Stimulated activated CD8-positive, alpha-beta memory T cell treated with anti-CD3 and anti-CD28 coated beads, Interleukin-7, amount 100 ng/mL, for 48 hours (primary cell): ENCODE results near the gene PAX5.
"Not testable (repeated sequence)": the region's sequence is repeated elsewhere in the genome, so short reads cannot be mapped to it uniquely, and the experiment has no call there.

Experiments
- DNase-seq, 2 donors: peaks; one replicate each; pipeline ENCODE4 v3.0.0-alpha.2; 2020; ENCODE audit warnings: low read depth in 1 of 2; ENCODE audit errors: extremely low read depth in 1 of 2

The PAX5 gene

GRCh38 chr9:37033682-37034304 is at the start of gene PAX5:
PAX5 (minus strand) TSS chr9:37034268; CDS start chr9:37034031, 237 bp downstream.
- DNase-seq, result no peak

- no peak for DNase-seq
Observed at GRCh38 chr9:37083654-37084053, 49.6 kb upstream of the PAX5 start.

GRCh38 chr9:37082214-37082765 is 48.2 kb upstream of the PAX5 start:
- no peak for DNase-seq

GRCh38 chr9:37081507-37081906 is 47.4 kb upstream of the PAX5 start:
- DNase-seq, result not testable (repeated sequence)

GRCh38 chr9:37080165-37080628 is 46.1 kb upstream of the PAX5 start:
- DNase-seq, result not testable (repeated sequence)

GRCh38 chr9:37079370-37080164 is 45.5 kb upstream of the PAX5 start:
- peak; percentile 77 to 91 for DNase-seq

- DNase-seq, result not testable (repeated sequence)
Observed at GRCh38 chr9:37074790-37075189, 40.7 kb upstream of the PAX5 start.

- DNase-seq, result no peak
Observed at GRCh38 chr9:37066139-37066725, 32.2 kb upstream of the PAX5 start.

- DNase-seq, result no peak
Observed at GRCh38 chr9:37062336-37062735, 28.3 kb upstream of the PAX5 start.

- no peak for DNase-seq
Observed at GRCh38 chr9:37061768-37062167, 27.7 kb upstream of the PAX5 start.

- DNase-seq, result no peak
Observed at GRCh38 chr9:37060833-37061232, 26.8 kb upstream of the PAX5 start.

GRCh38 chr9:37056046-37056920 is 22.2 kb upstream of the PAX5 start:
- no peak for DNase-seq

- DNase-seq, result not testable (repeated sequence)
Observed at GRCh38 chr9:37054363-37054720, 20.3 kb upstream of the PAX5 start.

- DNase-seq, result no peak
Observed at GRCh38 chr9:37053684-37054362, 19.8 kb upstream of the PAX5 start.

- DNase-seq, result no peak
Observed at GRCh38 chr9:37046683-37047082, 12.6 kb upstream of the PAX5 start.

GRCh38 chr9:37042421-37042820 is 8.4 kb upstream of the PAX5 start:
- DNase-seq, result no peak

GRCh38 chr9:37040508-37041127 is 6.5 kb upstream of the PAX5 start:
- no peak for DNase-seq

GRCh38 chr9:37038943-37039464 is 4.9 kb upstream of the PAX5 start:
- no peak for DNase-seq

GRCh38 chr9:37038302-37038942 is 4.4 kb upstream of the PAX5 start:
- DNase-seq, result no peak
